HL-60/S4 treated with retinoic acid at 250 ng/mL for 4 days and 3 days (cell line): ENCODE data around the gene GRIK2.
"Not testable (repeated sequence)": the region's sequence is repeated elsewhere in the genome, so short reads cannot be mapped to it uniquely, and the experiment has no call there.

Source experiments
- in situ Hi-C: fragments of 300-500 bp; cut with MboI; formaldehyde crosslinking; loops from 2 replicates; pipeline ENCODE4 v1.7.0; 2022; ENCODE audit warnings: low sequenced_read_pairs

Gene GRIK2

DNA sequence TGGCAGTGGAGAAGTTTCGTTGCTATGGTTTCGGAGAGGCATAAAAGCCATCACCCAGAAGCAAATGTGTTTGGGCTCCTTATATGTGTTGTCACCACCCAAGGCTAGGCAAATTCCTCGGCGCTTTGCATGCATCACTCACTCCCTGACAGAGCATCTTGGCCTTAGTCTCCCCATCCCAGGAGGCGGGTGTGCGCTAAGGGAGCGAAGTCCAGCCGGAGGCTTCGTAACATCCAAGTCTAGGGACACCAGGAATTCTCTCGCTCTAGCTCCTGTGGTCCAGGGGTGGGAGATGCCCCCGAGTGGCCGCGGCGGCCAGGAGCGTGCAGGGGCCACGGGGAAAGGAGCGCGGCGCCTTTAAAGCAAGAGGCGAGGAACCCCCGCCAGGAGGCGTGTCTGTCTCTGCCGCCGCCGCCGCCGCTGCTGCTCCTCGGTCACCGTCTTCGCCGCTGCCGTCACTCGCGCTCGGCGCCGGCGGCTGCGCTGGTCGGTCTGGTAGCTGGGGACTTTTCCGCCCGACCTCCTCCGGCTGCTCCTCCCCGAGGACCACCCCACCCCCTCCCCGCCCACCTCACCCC is at the start of gene GRIK2:
TSS of gene GRIK2 (plus strand) at position 458 of the 578 bp plus-strand sequence.
- in situ Hi-C loops: no loop called here

DNA sequence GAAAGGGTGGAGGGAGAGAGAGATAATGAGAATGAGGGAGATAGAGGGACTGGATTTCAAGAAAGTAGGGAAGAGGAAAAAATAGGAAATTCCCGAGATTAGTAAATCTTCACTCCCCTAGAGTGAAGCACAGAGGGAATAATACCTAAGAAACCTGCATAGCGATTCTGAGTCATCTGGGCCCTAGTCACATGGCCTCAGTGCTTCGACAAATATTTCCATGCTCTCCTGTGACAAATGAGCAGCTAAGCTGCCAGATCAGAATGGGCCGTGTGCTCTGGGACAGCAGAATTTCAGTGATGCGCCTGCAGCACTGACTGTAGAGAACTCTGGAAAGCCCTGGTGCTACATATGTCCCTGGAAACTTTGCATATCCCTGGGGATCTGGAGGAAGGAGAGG is 48.6 kb upstream of the GRIK2 start:
- in situ Hi-C loops: no loop called here

DNA sequence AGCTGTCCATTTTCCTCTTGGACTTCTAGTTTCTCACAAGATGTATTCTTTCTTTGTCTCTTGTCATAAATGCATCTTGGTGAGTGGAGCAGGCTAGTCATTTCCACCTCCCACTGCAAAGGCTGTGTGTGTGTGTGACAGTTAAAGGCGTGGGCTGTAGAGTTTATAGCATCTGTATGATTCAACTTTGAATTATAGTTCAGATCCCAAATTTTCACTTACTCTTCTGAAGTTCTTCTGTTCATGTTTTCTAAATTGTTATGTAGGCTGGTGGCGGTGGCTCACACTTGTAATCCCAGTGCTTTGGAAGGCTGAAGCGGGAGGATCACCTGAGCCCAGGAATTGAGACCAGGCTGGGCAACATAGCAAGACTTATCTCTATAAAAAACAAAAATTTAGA is 44.7 kb upstream of the GRIK2 start:
- in situ Hi-C loops: no loop called here

DNA sequence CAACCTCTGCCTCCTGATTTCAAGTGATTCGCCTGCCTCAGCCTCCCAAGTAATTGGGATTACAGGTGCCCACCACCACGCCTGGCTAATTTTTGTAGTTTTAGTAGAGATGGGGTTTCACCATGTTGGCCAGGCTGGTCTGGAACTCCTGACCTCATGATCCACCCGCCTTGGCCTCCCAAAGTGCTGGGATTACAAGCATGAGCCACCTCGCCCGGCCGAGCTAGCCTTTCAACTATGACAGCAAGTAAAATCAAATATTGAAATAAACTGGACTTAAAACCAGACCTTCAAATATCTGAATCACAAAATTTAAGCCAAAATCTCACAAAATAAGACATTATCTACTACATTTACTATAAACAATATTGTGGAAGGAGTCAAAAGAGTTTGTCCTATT is 42.9 kb upstream of the GRIK2 start:
- in situ Hi-C loops: not testable (repeated sequence)

DNA sequence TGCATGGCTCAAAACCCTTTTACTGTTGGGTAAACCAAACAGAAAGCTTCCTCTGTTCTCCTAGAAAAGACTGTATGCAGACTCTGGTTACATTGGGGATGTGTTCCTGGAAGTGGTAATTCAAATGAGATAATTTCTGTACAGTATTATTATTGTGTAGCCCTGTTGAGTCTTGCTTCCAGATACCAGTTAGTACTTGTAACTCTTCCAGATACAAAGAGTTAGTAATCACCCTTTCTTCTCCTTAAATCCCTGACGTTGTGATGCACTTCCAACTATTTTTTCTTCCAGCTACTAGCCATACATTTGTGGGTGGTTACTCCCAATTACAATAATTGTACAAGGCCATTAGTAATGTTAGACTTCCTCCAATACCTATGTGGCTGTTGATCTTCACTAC is 42.3 kb upstream of the GRIK2 start:
- in situ Hi-C loops: no loop called here

DNA sequence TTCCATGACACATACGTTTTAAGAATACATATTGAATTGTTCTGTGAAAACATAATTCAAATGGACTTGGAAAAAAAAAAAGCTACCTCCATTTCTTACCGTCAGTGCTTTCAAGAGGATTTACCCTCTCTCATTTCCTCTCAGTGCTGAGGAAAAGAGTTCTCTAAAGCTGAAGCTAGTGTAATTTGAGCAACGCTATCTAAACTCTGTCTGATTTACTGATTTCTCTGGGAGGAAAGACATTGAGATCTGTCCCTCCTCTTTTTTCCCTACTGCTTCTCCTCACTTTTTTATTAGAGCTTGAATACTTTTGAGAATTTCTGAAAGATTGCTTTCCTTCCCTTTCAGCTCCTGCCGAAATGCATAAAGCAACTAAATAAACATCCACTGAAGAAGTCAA is 41.2 kb upstream of the GRIK2 start:
- in situ Hi-C loops: no loop called here

DNA sequence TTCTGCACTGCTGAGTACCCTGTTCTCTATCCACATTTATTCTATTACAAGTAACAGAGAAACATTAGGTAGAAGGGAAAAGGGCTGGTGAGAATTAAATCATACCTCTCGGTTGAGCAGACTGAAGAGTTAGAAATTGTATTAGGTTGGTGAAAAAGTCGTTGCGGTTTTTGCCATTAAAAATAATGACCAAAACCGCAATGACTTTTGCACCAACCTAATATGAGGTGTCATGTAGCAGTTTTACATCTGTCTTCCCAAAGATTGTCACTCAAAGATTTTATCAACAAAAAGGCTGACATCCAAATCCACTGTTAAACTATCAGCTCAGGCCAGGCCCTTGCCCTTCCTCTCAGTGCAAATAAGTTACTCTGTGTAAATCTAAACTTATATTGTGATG is 28.3 kb upstream of the GRIK2 start:
- in situ Hi-C loops: no loop called here

DNA sequence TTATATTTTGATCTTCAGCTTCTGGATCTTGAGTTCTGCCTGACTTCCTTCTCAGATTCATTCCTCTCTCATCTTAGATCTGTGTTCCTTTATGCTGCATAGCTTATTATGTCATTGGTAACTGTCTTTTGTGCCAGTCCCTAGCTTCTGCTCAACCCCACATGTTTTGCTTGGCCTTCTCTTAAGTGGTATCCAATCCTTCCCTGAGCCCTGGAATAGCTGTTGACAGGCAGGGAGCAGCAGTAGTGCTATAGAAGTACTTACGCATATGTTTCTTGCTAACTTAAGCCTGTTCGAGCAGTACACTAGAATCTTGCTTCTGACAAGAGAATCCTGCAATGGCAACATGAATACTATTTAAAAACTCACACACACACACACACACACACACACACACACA is 13.6 kb upstream of the GRIK2 start:
- in situ Hi-C loops: no loop called here

DNA sequence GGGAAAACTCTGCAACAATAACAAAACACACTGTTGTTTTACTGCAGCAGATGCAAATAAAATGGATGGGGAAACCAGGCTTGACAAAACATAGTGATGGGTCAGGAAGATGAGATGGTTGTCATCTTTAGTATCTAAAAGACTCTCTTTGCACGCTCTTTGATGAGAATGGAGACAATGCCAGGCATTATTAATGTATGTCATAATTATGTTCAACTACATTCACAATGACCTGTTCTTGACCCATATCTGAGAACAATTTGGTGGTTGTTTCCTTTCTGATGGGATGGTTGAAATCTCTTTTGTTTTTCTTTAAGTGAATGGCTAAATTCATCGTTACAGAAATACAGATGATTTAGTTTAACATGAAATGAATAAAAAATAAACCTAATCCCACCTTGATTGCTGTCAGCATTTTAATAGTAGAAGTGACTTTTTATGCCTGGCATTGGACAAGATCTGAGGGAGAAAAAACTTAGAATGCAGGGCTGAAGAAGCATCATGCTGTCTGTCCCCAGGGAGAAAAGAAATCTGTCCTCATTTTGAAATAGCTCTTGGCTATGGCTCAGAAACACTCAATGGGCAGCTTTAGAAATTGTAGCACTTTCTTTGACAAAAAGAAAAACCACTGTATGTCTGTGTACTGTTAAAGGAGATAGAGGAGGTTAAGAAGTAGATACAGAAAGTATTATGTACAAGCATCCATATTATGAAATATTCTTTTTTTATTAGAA is 12.4 kb upstream of the GRIK2 start:
- in situ Hi-C loops: no loop called here

DNA sequence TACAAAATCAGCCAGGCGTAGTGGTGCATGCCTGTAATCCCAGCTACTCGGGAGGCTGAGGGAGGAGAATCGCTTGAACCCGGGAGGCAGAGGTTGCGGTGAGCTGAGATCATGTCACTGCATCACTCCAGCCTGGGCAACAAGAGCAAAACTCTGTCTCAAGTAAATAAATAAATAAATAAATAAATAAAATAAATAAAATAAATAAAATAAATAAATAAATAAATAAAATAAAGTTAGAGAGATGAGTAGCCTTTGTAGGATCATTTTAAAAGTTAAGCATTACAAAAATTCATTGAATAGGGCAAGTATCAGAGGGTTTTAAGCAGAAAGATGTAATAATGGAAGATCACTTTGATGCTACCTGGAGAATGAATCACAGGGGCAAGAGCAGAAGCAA is 9.8 kb upstream of the GRIK2 start:
- in situ Hi-C loops: not testable (repeated sequence)

DNA sequence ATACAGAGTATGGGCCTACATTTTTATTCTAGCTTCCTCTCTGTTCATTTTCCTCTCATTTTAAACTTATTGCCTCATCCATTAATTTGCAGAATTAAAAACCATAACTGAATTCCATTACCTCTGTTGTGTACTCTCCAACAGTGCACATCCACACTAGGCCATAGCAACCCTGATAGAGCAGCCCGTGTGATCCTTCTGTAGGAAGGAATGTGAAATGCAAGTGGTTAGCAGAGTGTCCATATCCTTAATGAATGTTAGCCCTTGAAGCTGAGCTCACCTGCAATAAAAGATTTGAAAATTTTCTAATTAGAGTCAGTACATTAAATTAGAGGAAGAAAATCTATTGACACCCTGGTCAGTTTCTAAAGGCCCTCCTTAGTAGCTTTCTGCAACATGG is 6.5 kb upstream of the GRIK2 start:
- in situ Hi-C loops: no loop called here

DNA sequence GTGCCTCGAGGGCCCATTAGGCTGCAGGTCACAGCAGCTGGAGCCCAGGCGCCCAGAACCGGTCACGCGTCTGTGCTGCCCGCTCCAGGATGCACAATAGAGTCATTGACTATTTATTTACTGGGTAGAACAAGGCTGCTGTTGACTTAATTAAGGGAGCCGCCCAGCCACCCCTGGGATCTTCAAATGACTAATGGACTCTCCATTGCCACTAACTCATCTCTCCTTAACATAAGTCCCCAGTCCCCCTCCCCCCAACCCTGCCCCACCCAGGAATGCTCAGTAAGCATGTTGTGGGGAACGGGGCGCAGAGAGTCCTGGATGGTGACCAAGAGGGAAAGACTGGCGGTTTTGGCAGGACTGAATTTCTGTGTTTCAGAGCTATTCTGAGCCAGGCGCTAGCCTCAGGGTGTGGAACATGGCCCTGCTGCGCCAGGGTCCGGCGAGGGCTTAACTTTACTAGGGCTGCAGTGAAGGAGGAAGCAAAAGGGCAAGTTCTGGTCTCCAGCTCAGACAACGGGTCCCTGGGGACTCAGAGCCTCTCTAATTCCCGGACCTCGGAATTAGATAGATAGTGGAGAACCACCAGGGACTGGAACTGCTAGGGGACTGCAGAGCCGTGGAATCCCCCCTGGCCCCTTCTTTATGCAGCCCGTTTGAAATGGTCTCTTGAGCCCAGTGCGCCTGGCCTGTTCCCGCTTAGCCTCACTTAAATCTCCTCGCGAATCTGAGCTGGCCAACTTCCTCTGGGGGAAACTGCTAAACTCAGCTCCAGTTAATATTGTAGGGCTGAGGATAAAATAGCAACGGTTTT is 1.5 kb upstream of the GRIK2 start:
- in situ Hi-C loops: no loop called here

DNA sequence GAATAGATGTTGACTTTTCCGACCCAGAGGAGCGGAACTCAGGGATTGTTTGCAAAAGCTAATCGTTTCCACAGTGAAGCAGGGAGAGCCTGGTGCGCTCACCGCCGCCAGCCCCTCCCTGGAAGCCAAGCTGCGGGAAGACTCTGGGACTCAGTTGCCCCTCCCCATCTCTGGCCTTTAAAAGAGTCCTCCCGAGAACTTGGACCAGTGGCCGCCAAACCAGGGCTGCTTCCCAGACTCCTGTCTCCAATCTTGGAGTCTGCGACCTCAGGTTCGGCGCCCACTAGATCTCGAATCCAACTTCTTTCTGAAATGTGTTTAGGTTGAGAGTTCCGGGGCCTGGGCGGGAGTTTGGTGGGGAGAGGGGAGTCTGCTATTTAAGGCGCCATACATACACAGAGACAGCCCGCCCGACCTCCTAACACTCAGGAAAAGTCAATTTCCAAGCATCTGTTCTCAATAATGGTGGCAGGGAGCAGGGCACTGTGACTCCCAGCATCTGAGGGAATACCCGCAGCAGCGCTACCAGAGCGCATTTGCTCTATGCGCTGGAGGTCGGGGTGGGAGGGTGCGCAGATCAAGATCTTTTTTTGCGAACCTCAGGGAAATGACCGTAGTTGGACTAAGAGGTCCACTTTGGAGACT is 800 bp upstream of the GRIK2 start:
- in situ Hi-C loops: no loop called here

DNA sequence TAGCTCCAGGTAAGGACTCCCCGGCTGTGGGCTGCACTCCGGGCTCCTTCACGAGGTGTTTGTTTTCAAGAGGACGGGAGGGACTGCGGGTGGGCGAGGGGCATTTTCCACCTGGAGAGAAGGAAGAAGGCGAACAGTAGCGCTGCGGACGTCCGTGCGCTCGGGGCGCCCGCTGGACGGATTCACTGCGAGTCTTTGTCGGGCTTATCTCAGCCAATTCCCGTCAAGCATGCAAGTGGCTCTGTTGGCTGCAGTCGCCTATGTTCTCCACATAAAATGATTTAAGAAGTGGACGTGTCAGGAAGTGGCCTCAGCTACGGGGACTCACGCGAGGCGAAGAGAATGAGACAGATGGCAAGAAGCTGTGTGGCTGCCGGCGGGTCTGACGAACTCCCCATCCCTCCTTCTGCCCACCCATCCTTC is 332 bp downstream of the GRIK2 start:
- in situ Hi-C loops: no loop called here

DNA sequence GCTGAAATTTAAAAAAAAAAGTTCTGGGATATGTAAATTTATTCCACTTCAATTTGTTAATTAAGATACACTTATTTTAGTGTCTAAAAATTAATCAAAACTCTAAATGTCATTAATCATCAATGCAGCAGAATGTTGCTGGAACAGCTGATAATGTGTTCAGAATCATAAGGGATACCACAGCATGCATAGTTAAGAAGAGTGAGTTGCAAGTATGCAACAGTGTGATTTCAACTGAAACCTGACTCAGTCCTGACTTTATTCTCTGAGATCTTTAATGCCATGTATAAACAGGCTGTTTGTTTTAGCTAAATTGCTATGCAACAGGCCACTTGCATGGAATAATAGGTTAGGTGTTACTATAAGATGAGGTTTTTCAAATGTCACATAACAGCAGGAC is 1.4 kb downstream of the GRIK2 start:
- in situ Hi-C loops: no loop called here

DNA sequence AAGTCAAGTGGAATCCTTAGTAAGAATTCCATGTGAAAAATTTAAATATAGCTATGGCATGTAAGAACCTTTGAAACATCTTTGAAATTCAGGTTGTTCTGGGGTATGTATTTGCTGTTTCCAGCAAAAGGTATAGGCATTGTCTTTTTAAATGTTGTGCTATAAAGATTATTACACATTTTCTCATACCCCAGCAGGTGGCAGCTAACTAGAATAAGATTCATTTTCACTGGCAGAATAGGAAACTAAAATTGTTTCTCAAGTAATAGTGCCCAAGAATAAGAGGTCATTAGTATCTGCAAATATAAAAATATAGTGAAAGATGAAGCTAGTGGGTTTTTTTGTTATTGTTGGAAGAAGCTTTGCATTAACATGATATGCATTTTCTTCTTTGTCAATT is 1.8 kb downstream of the GRIK2 start:
- in situ Hi-C loops: no loop called here

DNA sequence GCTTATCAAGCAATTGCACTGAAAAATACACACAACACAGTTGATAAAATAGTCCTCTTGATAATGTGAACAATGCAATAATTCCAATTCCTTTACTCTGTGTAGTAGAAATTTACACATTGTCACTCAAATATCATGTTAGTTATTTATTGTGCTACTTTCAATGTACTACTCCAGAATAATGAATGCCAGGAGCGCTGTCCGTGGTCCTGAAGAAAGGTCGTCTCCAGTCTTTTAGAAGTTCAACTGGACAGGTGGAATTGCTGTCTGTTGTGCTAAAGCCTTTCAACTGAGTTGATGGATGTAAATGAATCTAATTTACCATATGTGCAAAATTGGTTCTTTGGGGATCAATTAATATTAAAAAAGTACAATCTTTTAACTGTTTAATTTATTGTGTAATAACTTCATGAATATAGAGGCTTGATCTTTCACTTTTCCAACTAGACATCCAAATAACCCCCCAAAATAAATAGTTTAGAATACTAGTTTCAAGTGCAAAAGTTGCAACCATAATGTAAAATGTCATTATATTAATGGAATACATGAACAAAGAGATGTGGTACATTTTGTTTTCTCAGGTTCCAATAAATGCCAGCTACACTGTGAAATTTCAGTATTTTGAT is 3.2 kb downstream of the GRIK2 start:
- in situ Hi-C loops: no loop called here

DNA sequence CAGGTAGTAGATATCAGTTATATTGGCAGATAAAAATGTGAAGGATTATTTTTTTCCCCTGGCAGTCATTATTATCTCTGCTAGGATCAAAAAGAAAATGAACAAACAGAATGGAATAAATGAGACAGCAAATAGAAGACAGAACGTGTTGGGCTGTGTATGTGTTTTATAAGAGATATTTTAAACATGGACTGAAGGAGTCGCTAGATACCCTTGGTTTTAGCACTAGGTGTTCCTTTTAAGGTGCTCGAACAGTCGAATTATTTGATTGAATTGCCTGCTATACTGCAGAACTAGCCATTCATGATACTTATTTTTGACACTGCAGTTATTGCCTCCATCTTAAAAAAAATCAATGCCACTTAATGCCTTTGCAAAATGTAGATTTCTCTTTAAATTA is 3.7 kb downstream of the GRIK2 start:
- in situ Hi-C loops: no loop called here

DNA sequence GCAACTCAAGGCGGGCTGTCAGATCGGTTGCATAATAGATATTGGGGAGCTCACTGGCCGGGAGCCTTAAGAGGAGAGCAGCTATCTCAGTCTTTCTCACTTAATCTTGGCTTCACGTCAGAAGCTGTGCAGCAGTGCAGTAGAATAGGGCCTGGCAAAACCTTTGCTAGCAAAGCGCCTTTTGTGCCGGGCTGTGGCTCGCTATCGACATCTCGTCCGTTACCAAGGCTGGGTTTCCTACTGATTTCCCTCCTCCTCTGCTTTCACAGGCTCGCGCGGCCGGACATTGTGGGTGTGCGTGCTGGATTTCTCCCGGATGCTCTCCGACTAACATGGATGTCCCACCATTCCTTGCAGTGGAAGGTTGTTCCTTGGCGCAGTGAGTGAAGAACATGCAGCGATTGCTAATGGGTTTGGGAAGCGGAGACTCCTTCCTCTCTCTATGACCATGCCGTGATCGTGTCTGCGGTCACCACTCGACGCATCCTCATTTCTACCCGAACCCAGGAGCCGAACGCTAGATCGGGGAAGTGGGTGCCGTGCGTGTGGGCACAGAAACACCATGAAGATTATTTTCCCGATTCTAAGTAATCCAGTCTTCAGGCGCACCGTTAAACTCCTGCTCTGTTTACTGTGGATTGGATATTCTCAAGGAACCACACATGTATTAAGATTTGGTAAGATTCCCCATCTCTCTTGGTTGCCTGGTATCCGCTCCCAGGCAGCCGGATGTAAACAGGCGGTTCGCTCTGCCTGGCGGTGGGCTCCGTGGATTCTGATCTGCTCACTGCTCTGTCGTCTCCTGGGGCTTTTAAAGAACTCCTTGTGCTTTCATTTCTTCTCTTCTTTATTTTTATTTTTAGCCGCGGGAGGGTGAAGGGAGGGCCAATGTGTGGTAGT is 5.5 kb downstream of the GRIK2 start:
- in situ Hi-C loops: no loop called here

DNA sequence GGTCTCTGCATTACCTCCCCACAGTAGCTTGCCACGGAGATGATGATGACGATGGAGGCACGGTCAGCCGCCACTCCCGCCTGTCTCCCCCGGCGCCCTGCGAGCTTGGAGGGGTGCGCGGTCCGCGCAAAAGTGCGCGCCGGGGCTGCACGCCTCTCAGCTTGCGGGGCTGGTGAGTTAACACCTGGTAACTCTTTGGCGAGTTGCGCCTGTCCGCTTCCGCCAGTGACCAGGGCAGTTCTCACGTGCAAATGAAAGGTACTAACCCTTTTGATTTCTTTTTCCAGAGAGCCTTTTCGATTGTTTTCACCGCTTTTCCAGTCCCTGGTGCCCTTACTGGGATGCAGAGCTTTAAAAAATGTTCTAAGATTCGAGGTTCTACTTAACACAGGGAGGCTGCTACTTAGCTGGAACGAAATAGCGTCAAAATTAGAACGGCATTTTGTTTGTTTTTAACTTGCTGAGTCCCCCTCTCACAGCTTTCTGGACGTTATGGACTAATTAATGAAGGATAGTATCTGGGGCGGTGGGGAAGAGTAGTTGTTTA is 6.2 kb downstream of the GRIK2 start:
- in situ Hi-C loops: no loop called here
